GM19397 (cell line): ENCODE results near the gene ABCF2.

Source experiments
- ATAC-seq: cut with Tn5 transposase; IDR thresholded peaks from one replicate; pipeline ENCODE4 v1.9.1; 2021; ENCODE audit warnings: mild to moderate bottlenecking, moderate library complexity; ENCODE audit not compliant: unreplicated experiment

Gene ABCF2

GRCh38 chr7:151195616-151196450 lies 31.2 kb downstream of the ABCF2 start:
- no peak for ATAC-seq

- ATAC-seq: no peak
These were observed 32.8 kb downstream of the ABCF2 start for GRCh38 chr7:151194188-151194587.

DNA sequence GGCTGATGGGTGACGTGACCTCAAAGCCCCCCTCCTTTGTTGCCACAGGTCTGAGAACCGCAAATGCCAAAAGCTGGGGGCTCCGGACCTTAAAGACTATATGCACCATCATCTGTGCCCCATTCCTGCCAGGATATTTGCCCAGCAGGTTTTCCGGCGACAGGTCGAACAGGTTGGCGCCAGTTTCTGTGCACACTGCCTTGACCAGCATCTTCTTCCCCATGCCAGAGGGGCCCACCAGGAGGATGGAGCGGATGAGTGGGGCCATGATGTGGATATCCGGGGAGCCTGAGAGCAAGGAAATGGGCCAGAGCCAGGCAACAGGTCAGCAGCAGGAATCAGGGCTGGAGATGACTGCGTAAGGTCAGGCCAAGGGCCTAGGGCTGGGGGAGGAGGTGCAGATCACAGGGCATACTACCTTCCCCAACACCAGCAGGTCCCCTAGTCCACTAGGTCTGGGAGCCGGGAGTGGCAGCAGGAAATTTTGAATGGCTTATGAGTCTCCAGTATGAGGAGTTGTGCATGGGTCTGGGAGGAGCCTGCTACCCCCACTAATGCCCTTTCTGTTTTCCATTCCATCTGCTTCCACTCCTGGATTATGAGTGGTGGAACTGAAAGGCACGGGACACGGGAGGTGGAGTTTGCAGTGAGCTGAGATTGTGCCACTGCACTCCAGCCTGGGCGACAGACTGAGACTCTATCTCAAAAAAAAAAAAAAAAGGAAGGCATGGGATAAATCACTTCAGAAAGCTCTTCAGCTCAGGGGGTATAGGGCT lies 33.6 kb downstream of the ABCF2 start:
- ATAC-seq: no peak

- no peak for ATAC-seq
These were observed 34.9 kb downstream of the ABCF2 start for GRCh38 chr7:151192002-151192539.

GRCh38 chr7:151191544-151191943 lies 35.5 kb downstream of the ABCF2 start:
- ATAC-seq: no peak

DNA sequence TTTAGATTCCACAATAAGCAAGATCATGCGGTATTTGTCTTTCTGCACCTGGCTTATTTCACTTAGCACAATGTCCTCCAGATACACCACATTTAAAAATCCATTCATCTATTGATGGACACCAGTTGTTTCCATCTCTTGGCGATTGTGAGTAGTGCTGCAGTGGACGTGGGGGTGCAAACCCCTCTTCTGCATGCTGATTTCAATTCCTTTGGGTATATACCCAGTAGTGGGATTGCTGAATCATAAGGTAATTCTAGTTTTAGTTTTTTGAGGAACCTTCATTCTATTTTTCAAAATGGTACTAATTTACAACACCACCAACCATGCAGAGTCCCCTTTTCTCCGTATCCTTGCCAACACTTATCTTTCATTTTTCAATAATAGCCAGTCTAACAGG lies 38.0 kb downstream of the ABCF2 start:
- ATAC-seq: no peak

GRCh38 chr7:151188252-151188542 lies 38.8 kb downstream of the ABCF2 start:
- no peak for ATAC-seq

GRCh38 chr7:151187409-151188251 lies 39.4 kb downstream of the ABCF2 start:
- no peak for ATAC-seq

- no peak for ATAC-seq
These were observed 40.2 kb downstream of the ABCF2 start, which contains the start of gene ASB10 for GRCh38 chr7:151186640-151187408. TSS of gene ASB10 (minus strand) at chr7:151187250. CDS start at chr7:151187130, 120 bp downstream.

GRCh38 chr7:151185762-151186639 lies 41.0 kb downstream of the ABCF2 start:
- ATAC-seq: no peak

GRCh38 chr7:151181011-151181431 lies 46.0 kb downstream of the ABCF2 start:
- no peak for ATAC-seq

DNA sequence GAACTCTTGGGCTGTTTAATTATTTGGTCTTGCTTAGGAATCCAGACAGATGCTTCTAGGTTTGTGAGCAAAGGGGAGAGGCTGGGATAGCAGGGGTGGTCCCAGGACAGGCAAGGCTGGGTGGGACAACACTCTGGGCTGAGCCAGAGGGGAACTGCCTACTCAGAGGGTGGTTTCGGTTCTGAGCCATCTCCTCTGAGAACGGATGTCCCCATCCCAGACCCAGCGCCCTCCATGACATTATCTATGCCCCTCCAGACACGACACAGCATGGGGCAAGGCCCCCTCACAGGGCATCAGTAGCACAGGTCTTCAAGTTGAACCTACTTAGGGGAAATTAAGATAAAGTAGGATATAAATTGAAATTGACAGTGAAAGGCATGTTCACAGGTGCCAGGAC lies 47.1 kb downstream of the ABCF2 start:
- no peak for ATAC-seq

GRCh38 chr7:151179287-151179860 lies 47.6 kb downstream of the ABCF2 start:
- ATAC-seq: no peak

DNA sequence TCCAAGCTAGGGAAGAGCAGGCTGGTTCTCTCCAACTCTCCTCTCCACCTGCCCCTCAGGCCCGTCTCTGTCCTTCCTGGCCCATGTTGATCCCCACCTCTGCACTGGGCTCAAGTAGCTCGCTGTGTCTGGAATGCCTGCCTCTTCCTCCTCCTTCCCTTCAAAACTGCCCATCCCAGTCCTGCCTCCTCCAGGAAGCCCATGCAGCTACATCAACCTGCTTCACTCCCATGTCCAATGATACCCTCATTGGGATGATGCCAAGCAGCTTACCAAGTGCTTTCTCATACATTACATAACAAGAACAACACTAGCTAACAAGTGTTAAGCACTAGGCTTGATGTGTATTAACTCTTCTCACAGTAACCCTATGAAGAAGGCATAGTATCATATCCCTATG lies 48.2 kb downstream of the ABCF2 start:
- no peak for ATAC-seq

DNA sequence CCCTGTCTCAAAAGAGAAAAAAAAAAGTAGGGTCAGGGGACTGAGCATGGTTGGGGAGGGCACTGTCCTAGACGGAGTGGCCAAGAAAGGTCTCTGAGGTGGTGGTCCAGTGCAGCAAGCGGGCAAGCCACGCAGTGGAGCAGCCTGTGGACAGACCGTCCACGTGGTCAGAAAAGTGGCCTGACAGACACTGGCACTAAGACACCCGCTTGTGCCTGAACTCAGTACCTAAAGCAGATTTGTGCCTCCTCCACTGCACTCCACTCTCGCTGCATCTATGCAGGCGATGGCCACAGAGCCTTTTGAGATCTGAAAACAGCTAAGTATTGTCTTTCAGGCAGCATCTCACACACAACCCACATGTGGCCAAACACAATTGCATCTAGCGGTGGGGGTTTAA lies 48.8 kb downstream of the ABCF2 start:
- no peak for ATAC-seq

DNA sequence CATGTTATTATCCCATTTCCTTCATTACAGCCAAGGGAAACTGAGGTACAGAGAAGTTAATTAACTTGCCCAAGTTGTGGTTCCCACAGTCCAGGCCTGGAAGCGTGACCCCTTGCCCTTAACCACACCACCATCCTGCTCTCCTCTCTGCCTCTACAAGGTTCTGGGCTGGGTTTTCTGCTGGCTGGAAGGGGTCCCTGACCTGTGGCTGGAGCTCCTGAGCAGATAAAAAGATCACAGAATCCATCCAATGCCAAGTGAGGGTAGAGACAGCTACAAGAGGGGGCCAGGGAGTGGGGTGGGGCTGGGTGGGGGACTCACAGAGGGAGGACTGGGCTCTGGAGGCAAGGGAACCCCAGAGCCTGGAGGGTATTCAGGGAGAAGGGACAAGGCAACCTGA lies 49.7 kb downstream of the ABCF2 start:
- no peak for ATAC-seq

GRCh38 chr7:151176401-151176800 lies 50.6 kb downstream of the ABCF2 start:
- no peak for ATAC-seq

DNA sequence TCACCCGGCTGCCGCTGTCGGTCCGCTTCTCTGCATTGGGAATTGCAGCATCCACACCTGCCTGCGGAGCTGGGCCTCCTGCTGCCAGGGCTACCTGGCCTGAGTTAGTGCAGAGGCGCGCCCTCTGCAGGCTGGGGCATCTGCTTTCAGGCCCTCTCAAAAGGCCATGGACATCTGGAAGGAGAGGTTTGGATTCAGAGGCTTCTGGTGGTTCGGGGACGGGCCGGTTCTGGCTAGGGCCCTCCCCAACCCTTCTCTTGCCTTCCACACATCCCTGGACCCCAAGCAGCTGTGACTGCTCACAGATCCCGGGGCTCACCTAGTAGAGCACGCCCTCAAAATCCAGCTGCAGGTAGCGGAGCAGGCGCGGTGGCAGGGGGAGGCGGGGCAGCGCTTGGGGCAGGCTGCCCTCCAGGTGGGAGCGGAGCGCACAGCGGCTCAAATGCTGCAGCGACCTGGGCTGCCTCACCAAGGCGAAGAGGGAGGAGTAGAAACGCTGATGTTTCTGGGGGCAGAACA lies 51.2 kb downstream of the ABCF2 start:
- no peak for ATAC-seq
